ENCODE data around the gene SOX2. TPM values are rescaled to one million over a fixed set of nuclear protein-coding genes. Genes with fewer than 3 reads are reported as not detected.

Gene SOX2
- under 1 TPM in 3 of 6 donors, not detected in 3; 0.06 to 0.35 (median 0.09) TPM for total RNA-seq
- polyA plus RNA-seq: under 1 TPM; 0.04 to 0.35 TPM

DNA sequence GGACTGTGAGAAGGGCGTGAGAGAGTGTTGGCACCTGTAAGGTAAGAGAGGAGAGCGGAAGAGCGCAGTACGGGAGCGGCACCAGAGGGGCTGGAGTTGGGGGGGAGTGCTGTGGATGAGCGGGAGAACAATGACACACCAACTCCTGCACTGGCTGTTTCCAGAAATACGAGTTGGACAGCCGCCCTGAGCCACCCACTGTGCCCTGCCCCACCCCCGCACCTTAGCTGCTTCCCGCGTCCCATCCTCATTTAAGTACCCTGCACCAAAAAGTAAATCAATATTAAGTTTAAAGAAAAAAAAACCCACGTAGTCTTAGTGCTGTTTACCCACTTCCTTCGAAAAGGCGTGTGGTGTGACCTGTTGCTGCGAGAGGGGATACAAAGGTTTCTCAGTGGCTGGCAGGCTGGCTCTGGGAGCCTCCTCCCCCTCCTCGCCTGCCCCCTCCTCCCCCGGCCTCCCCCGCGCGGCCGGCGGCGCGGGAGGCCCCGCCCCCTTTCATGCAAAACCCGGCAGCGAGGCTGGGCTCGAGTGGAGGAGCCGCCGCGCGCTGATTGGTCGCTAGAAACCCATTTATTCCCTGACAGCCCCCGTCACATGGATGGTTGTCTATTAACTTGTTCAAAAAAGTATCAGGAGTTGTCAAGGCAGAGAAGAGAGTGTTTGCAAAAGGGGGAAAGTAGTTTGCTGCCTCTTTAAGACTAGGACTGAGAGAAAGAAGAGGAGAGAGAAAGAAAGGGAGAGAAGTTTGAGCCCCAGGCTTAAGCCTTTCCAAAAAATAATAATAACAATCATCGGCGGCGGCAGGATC, at the start of gene SOX2:
TSS of gene SOX2 (plus strand) at position 601 of the 811 bp plus-strand sequence. CDS start 436 bp downstream, outside the sequence.
- TF ChIP-seq, protein P1, sequence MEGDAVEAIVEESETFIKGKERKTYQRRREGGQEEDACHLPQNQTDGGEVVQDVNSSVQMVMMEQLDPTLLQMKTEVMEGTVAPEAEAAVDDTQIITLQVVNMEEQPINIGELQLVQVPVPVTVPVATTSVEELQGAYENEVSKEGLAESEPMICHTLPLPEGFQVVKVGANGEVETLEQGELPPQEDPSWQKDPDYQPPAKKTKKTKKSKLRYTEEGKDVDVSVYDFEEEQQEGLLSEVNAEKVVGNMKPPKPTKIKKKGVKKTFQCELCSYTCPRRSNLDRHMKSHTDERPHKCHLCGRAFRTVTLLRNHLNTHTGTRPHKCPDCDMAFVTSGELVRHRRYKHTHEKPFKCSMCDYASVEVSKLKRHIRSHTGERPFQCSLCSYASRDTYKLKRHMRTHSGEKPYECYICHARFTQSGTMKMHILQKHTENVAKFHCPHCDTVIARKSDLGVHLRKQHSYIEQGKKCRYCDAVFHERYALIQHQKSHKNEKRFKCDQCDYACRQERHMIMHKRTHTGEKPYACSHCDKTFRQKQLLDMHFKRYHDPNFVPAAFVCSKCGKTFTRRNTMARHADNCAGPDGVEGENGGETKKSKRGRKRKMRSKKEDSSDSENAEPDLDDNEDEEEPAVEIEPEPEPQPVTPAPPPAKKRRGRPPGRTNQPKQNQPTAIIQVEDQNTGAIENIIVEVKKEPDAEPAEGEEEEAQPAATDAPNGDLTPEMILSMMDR (IDR thresholded peaks at IDR 0.05): no peak
- Histone ChIP-seq H3K4me1 (peaks cover 0 to 4% (median 0%) of the 10 kb centered on the region in 3 donors), H3K9me3 (no peaks in the 10 kb centered on the region), H3K27ac (no peak within 1 kb of the TSS), H3K4me3 (peak within 1 kb of the TSS in 2 of 4 donors; percentile 11 to 29), H3K36me3 (no peaks in the 10 kb centered on the region), H3K27me3 (peaks cover 12 to 95% (median 40%) of the 10 kb centered on the region in 4 donors)
- 1 to 3% methylated on average over 32 to 37 of the region's 37 CpGs for WGBS, 2 donors
- FAIRE-seq (no peak), DNase-seq (peak; percentile 49 to 84 (median 65)), ATAC-seq (peak; percentile 66 to 89 (median 82))
- intact Hi-C loops (cut with DNase I): no loop called here

DNA sequence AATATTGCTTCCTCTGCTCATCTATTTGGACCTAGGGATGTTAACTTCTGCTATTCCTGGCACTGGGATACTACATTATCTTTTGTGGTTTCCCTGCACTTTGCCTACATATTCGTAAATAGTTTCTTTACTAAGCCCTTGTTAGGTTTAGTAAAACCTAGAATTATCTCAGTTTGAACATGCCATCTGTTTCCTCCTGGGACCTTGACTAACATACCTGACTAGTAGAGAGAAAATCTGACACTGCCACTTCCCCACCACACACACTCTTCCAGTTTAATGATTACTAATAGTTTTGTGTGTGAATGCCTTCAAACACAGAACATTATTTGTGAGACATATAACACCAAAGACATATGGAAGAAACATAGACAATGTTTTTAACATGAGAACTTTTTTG, 28.2 kb upstream of the SOX2 start:
- DNase-seq: no peak
- H3K36me3 ChIP-seq: no peaks in the 10 kb centered on the region
- intact Hi-C loops (cut with DNase I): no loop called here
- 28 to 68% methylated on average over 1 of the region's 1 CpG for WGBS, 2 donors
- H3K9me3 ChIP-seq: no peaks in the 10 kb centered on the region
- TF ChIP-seq, protein P1 (IDR thresholded peaks at IDR 0.05): no peak
- H3K4me3 ChIP-seq: no peak overlapping the region
- H3K4me1 ChIP-seq: no peaks in the 10 kb centered on the region
- ATAC-seq: no peak
- H3K27ac ChIP-seq: no peak overlapping the region
- peaks cover 0 to 4% (median 0%) of the 10 kb centered on the region in 4 donors for H3K27me3 ChIP-seq
- no peak for FAIRE-seq

DNA sequence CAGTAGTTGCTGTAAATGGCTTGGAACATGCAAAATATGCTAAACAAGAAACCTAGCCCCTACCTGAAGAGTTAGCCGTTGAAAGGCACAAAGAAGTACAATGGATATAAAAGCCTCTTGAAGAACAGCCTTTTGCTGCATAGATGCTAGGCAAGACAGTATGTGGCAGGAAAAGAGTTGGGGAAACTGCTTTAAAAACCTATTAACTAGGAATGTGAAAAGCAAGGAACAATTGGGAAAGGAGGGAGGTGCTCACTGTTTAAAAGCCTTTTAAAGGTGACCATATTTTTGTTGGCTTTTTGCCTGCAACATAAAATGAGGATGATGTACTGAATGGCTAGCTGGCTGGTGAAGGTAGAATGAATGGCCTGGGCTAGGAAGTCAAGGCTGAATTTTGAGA, 24.5 kb upstream of the SOX2 start:
- intact Hi-C loops (cut with DNase I): no loop called here
- Histone ChIP-seq H3K27me3 (peaks cover 0 to 4% (median 0%) of the 10 kb centered on the region in 4 donors), H3K36me3 (no peaks in the 10 kb centered on the region), H3K9me3 (no peaks in the 10 kb centered on the region), H3K4me1 (no peaks in the 10 kb centered on the region), H3K27ac (no peak overlapping the region), H3K4me3 (no peak overlapping the region)
- FAIRE-seq (no peak), ATAC-seq (no peak), DNase-seq (no peak)
- TF ChIP-seq, protein P1 (IDR thresholded peaks at IDR 0.05): no peak
- WGBS, 2 donors: 59 to 64% methylated on average over 1 of the region's 1 CpG

DNA sequence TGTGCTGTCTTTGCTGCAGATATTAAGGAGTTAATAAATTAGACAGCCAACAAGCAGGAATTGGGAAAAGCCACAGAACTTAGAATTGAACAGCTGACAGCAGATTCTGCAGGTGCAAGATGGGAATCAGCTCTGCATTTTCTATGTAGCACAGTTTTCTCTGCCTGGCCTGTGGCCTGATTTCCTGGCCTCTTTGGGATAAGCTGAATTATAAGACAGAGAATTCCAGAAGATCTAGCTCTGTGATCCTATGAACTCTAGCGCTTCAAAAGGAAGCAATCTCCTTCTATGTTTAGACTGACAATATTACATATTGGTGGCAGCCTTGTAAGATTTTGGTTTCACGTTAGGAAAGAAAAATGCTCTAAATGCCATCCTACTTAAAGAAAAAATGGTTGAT, 24.0 kb upstream of the SOX2 start:
- no peak for DNase-seq
- Histone ChIP-seq H3K27ac (no peak overlapping the region), H3K36me3 (no peaks in the 10 kb centered on the region), H3K4me1 (no peaks in the 10 kb centered on the region), H3K4me3 (no peak overlapping the region), H3K9me3 (no peaks in the 10 kb centered on the region), H3K27me3 (peaks cover 0 to 4% (median 0%) of the 10 kb centered on the region in 4 donors)
- FAIRE-seq: no peak
- no peak for ATAC-seq
- WGBS, 2 donors: 75 to 76% methylated on average over 2 of the region's 2 CpGs
- intact Hi-C loops (cut with DNase I): no loop called here
- TF ChIP-seq, protein P1 (IDR thresholded peaks at IDR 0.05): no peak

DNA sequence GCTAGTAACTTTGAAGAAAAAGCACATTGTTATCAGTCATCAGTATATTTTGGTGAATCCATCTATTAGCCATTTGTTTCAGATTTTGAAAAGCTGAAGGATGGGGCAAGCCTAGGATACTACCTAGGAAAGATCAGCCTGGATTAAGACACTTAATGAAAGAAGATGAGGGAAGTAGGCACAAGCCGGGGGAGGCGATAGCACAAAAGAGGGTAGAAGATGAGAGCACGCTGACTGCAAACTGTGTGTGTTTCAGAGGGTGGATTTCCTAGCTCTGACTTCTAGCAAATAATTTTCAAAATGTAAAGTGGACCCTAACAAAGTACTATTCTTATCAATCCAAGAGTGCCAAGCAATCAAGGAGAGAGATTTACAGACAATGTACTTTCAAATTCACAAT, 22.2 kb upstream of the SOX2 start:
- no peak for FAIRE-seq
- no peak for DNase-seq

More for the DNA sequence above, 22.2 kb upstream of the SOX2 start:
- 80 to 81% methylated on average over 3 of the region's 3 CpGs for WGBS, 2 donors
- Histone ChIP-seq H3K4me1 (no peaks in the 10 kb centered on the region), H3K27me3 (peaks cover 0 to 4% (median 0%) of the 10 kb centered on the region in 4 donors), H3K4me3 (no peak overlapping the region), H3K36me3 (no peaks in the 10 kb centered on the region), H3K27ac (no peak overlapping the region), H3K9me3 (no peaks in the 10 kb centered on the region)
- TF ChIP-seq, protein P1 (IDR thresholded peaks at IDR 0.05): no peak
- ATAC-seq: no peak
- intact Hi-C loops (cut with DNase I): no loop called here

Data from pancreas (tissue), 10 donors.